Erythroblast (primary cell): ENCODE data around the gene ZCWPW2.

Experiments used
- GATA1 ChIP-seq: IDR thresholded peaks from 2 replicates; pipeline ENCODE4 v1.6.1; 2011; ENCODE audit warnings: low read depth, mild to moderate bottlenecking, control low read depth, low read length, moderate library complexity
- POLR2A ChIP-seq: IDR thresholded peaks from 2 replicates; pipeline ENCODE4 v1.6.1; 2011; ENCODE audit warnings: mild to moderate bottlenecking, low read length

DNA sequence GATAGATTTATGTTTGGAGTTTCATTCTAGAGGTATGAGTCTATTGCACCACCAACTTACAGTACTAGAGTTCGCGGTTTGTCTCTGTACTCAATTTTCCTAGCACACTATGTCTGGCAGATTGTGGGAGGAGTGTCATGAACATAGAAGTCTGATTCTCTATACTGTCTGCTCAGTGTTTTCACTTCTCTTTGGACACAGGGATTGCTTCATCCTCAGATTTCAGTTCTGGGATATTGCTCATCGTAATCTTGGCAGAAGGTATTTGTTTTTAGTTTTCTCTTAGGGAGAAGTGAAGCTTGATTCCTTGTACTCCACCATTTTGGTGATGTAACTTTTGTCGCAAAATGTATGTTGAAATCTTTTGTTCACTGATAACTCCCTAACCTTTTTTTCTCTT lies 27.9 kb downstream of the ZCWPW2 start:
- TF ChIP-seq GATA1 = no peak
- no peak for TF ChIP-seq POLR2A
